GM19438 (cell line): ENCODE results near the gene HTR3D.
"Not testable (repeated sequence)": the region's sequence is repeated elsewhere in the genome, so short reads cannot be mapped to it uniquely, and the experiment has no call there.

Experiments used
- ATAC-seq: cut with Tn5 transposase; IDR thresholded peaks from one replicate; pipeline ENCODE4 v1.9.1; 2021; ENCODE audit warnings: low read depth; ENCODE audit not compliant: unreplicated experiment

Gene HTR3D

DNA sequence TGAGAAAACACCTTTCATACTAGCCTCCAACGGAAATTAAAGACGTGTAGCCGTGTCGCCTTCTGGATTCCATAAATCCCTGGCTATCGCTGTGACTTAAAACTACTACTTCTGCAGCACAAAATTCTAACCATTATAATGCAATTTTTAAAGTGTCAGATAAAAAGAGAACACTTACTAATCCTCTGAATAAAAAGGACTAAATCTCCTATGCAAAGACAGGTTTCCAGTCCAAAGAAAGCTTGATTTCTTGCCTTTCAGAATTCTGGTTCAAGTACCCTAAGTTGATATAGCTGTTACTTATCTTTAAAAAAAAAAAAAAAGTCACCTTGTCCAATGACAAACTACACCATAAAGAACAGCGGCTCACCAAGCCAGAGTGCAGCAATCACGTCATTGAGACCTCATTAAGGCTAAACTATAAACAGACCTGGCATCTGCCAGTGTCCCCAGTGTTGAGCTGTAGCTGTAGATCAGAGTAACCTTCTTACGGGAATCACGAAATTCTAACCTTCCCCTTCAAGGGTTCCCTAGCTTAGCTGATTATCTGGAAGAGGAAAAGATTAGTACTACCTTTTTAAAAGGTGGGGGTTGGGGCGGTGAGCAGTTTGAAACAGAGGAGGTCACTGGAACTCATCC lies 16.0 kb upstream of the HTR3D start:
- no peak for ATAC-seq

GRCh38 chr3:184016169-184016570 lies 15.4 kb upstream of the HTR3D start:
- ATAC-seq, result no peak

DNA sequence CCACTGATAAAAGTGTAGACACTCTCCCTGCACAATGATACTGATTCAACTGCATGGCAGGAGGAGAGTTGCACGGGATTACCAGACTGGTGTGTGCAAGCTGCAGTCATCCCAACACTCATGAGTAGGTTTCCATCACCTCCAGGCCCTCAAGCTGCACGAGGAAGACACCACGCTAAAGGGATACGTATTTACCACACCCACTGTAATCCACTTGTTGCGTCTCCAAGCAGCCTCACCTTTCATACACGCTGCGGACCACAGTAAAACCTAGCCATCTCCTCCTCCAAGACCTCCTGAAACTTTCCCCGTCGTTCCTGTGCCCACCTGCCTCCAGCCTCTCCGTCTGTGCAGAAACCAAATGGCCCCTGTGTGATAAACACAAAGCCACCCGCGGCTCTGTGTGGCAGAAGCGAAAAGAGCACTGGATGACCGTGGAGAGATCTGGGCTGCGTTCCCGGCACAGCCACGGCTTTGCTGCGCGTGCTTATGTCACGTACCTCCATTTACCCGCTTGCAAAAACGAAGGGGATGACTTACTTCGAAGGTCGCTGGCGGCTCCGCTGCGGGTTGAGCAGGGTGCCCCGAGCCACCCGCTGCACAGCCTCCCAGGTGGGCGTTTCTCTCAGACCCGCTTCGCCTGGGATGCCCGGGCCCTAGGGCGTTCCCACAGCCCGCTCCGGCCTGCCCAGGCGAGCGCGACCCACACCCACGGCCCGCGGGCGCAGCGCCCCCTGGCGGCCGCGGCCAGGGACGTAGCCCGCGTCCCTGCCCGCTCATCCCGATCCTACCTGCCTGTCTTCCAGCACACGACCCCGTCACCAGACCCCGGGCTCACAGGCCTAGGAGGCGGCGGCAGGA lies 14.5 kb upstream of the HTR3D start:
- peak; percentile 80 for ATAC-seq

GRCh38 chr3:184017672-184018423 lies 13.7 kb upstream of the HTR3D start, which contains the start of gene ABCC5:
Gene ABCC5, minus strand, starts transcription at chr3:184017884. Its CDS starts 3,492 bp downstream, at chr3:184014392.
- peak; percentile 98 for ATAC-seq

- ATAC-seq, result no peak
Observed at GRCh38 chr3:184018424-184018973, 13.0 kb upstream of the HTR3D start.

DNA sequence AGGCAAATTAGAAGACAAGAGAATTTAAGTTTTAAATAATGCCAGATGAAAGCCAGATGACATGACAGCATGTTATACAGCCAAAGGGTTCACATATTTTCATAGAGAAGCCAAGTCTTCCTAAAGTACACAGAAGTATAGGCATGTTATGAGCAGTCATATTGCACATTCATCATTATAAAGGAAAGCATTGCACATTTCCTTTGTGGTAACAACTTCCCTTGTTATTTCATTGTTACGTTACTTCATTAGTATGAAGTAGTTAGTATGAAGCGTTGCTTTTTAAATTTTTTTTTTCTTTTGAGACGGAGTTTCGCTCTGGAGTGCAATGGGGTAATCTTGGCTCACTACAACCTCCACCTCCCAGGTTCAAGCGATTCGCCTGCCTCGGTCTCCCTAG lies 9.2 kb upstream of the HTR3D start:
- no peak for ATAC-seq

DNA sequence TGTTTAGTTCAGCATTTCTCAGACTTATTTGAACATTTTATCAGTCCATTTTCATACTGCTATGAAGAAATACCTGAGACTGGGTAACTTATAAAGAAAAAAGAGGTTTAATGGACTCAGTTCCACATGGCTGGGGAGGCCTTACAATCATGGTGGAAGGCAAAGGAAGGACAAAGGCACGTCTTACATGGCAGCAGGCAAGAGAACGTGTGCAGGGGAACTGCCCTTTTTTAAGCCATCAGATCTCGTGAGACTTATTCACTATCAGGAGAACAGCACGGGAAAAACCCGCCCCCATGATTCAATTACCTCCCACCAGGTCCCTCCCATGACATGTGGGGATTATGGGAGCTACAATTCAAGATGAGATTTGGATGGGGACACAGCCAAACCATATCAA lies 6.3 kb upstream of the HTR3D start:
- not testable (repeated sequence) for ATAC-seq

- ATAC-seq, result not testable (repeated sequence)
Observed at GRCh38 chr3:184028275-184028890, 3.2 kb upstream of the HTR3D start.

DNA sequence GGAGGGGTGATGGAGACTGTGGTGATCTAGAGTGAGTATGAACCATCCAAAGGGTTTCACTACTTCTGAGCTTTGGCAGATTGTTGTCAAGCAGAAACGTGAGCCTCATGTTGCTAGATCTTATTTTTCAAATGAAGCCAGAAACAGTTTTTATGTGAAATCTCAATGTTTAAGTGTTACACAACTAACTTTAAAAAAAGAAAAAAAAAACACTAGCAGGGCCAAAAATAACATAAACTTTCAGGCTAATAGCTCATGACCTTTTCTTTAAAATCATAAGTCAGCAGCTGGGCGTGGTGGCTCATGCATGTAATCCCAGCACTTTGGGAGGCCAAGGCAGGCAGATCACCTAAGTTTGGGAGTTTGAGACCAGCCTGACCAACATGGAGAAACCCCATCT lies 2.1 kb upstream of the HTR3D start:
- ATAC-seq, result no peak

DNA sequence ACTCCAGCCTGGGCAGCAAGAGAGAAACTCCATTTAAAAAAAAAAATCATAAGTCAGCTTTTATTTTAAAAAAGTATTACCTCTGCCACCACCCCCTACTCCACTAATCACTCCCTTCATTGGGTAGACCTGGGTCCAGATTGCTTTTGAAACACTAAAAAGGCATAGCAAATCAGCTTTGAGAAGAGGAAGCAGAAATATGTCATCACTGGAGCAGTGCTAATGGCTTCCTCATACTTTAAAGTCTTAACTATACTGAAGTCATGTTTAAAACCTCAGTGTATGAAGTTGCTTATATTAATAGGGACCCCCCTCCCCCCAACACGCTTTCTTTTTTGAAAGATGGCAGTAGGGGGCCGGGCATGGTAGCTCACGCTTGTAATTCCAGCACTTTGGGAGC lies 1.0 kb upstream of the HTR3D start:
- ATAC-seq, result no peak

GRCh38 chr3:184037816-184038215 lies 6.3 kb downstream of the HTR3D start:
- no peak for ATAC-seq

DNA sequence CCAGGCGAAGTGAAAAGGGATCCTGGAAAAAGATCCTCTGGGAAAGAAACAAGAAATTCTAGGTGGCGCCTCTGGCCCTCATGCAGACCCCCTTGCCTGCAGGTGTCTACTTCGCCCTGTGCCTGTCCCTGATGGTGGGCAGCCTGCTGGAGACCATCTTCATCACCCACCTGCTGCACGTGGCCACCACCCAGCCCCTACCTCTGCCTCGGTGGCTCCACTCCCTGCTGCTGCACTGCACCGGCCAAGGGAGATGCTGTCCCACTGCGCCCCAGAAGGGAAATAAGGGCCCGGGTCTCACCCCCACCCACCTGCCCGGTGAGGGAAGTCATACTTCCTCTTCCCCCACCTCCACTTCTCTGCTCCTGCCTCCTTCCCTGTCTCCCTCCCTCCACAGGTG lies 6.8 kb downstream of the HTR3D start:
- ATAC-seq, result not testable (repeated sequence)

DNA sequence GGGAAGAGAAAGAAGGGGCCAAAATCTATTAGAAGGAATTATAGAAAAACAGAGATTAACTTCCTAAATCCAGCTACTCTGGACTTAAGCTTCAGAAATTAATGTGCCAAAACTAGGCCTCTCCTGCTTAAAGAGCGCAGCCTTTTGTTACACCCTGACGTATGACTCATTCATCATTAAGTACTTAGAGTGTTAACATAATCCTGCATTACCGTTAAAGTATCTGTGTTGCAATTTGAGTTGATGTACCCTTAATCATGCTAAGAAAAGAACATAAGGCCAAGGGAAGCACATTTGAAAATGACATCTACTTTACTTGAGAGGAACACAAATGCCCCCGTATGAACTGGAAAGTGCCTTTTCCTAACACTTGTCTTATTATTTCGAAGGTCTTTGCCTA lies 7.9 kb downstream of the HTR3D start:
- ATAC-seq, result no peak

GRCh38 chr3:184040010-184040409 lies 8.5 kb downstream of the HTR3D start:
- ATAC-seq, result no peak

DNA sequence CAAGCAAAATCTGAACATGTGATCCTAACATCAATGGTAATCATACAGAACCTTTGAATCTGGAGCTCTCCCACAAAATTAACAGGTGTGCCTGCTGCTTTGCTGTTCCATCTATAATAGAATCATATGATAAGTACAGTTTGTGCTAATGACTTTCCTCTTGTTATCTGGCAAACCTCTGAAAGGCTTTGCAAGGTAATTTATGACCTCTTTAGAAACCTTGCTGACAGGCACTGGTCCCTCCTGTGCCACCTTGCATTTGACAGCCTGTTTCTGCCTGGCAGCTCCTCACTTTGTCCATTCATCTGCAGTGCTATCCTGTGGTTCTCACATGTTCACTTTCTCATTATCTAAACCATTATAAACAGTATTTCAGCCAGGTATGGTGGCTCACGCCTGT lies 11.1 kb downstream of the HTR3D start:
- ATAC-seq, result no peak

DNA sequence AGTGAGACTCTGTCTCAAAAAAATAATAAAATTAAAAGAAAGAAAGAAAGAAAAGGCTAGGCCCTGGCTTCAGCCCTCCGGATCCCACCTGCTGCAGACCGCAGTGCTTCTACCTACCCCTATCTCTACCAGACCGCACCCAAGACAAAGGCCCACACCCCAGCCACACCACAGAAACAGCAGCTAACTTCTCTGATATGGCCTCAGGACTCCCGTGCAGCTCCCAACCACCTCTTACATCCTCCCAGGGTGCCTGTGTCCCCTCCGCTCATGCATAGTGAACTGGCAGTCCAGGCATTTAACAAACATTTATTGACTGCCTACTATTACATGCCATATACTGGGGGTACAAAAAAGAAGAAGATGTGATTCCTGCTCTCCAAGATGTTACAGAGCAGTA lies 14.5 kb downstream of the HTR3D start:
- ATAC-seq, result no peak

GRCh38 chr3:184050217-184050847 lies 18.8 kb downstream of the HTR3D start:
- no peak for ATAC-seq

DNA sequence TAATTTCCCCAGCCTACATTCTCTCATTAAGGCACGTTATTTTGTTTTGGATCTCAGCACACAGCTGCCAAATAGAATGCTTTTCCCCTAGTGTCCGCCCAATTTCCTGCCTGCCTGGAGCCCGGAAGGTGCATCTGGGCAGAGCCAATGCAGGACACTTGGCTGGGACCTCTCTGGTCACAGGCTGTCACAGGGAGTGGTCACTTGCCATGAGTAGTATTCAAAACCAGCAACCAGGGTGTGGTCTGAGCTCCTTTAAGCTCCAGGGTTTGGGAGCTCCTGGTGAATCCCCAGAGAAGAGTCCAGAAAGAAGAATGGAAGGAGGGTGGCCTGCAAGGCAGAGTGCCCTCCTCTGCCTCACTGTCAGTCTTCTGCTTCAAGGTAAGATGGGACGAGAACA lies 21.2 kb downstream of the HTR3D start, which contains the start of gene HTR3C:
TSS of gene HTR3C (plus strand) at position 281 of the 400 bp plus-strand sequence. CDS start at position 315, 34 bp downstream.
- no peak for ATAC-seq

GRCh38 chr3:184058029-184058428 lies 26.5 kb downstream of the HTR3D start:
- ATAC-seq, result no peak

GRCh38 chr3:184059424-184059823 lies 27.9 kb downstream of the HTR3D start:
- no peak for ATAC-seq
